ENCODE results near the gene ZSCAN32.

ZSCAN32 gene

GRCh38 chr16:3369073-3369472 is 31.7 kb downstream of the ZSCAN32 start:
- Histone ChIP-seq H3K27ac (ENCODE audit: low read depth, low read length, poor library complexity, severe bottlenecking) (no peak overlapping the region), H3K9me2 (ENCODE audit: low read depth, low read length) (no peaks in the 10 kb centered on the region), H2AFZ (ENCODE audit: low read length) (no peak overlapping the region), H3K4me3 (ENCODE audit: low read depth, low read length, poor library complexity, severe bottlenecking) (no peak overlapping the region), H3F3A (ENCODE audit: insufficient read depth, low read length) (no peaks in the 10 kb centered on the region), H3K4me2 (ENCODE audit: low read length) (no peak overlapping the region), H3K9ac (ENCODE audit: low read length) (no peak overlapping the region), H3K36me3 (ENCODE audit: insufficient read depth, low read length) (no peaks in the 10 kb centered on the region), H3K9me3 (ENCODE audit: low read length) (no peaks in the 10 kb centered on the region), H3K4me1 (ENCODE audit: insufficient read depth, low read length, severe bottlenecking) (no peaks in the 10 kb centered on the region), H3K27me3 (ENCODE audit: insufficient read depth, low read length) (no peaks in the 10 kb centered on the region; the same call in 1 of the 2 replicates), H3K79me2 (ENCODE audit: insufficient read depth, low read length) (no peaks in the 10 kb centered on the region), H4K20me1 (ENCODE audit: insufficient read depth, low read length) (no peaks in the 10 kb centered on the region)
- TF ChIP-seq CTCF (IDR thresholded peaks at IDR 0.05; ENCODE audit: low read length) (no peak), EZH2 (IDR thresholded peaks at IDR 0.05; ENCODE audit: borderline replicate concordance, low read length) (no peak)

- no peak overlapping the region for H2AFZ ChIP-seq (ENCODE audit: low read length)
- TF ChIP-seq EZH2 (IDR thresholded peaks at IDR 0.05; ENCODE audit: borderline replicate concordance, low read length) (no peak), CTCF (IDR thresholded peaks at IDR 0.05; ENCODE audit: low read length) (no peak)
Observed at GRCh38 chr16:3364774-3365427, 35.9 kb downstream of the ZSCAN32 start.

GRCh38 chr16:3363793-3364192 is 37.0 kb downstream of the ZSCAN32 start:
- Histone ChIP-seq H2AFZ (ENCODE audit: low read length) (no peak overlapping the region), H3F3A (ENCODE audit: insufficient read depth, low read length) (no peaks in the 10 kb centered on the region), H3K27ac (ENCODE audit: low read depth, low read length, poor library complexity, severe bottlenecking) (no peak overlapping the region), H3K27me3 (ENCODE audit: insufficient read depth, low read length) (no peaks in the 10 kb centered on the region), H3K9ac (ENCODE audit: low read length) (no peak overlapping the region), H3K9me2 (ENCODE audit: low read depth, low read length) (no peaks in the 10 kb centered on the region), H3K9me3 (ENCODE audit: low read length) (no peaks in the 10 kb centered on the region), H3K4me1 (ENCODE audit: insufficient read depth, low read length, severe bottlenecking) (no peaks in the 10 kb centered on the region), H3K4me2 (ENCODE audit: low read length) (no peak overlapping the region), H3K4me3 (ENCODE audit: low read depth, low read length, poor library complexity, severe bottlenecking) (no peak overlapping the region), H3K79me2 (ENCODE audit: insufficient read depth, low read length) (no peaks in the 10 kb centered on the region), H3K36me3 (ENCODE audit: insufficient read depth, low read length) (no peaks in the 10 kb centered on the region), H4K20me1 (ENCODE audit: insufficient read depth, low read length) (no peaks in the 10 kb centered on the region)
- TF ChIP-seq CTCF (IDR thresholded peaks at IDR 0.05; ENCODE audit: low read length) (peak; percentile 20; the same call in 1 of the 2 replicates), EZH2 (IDR thresholded peaks at IDR 0.05; ENCODE audit: borderline replicate concordance, low read length) (no peak)

More at GRCh38 chr16:3364774-3365427, 35.9 kb downstream of the ZSCAN32 start:
- H3K9me2 ChIP-seq (ENCODE audit: low read depth, low read length) = no peaks in the 10 kb centered on the region
- H3K4me2 ChIP-seq (ENCODE audit: low read length) = no peak overlapping the region
- no peak overlapping the region for H3K27ac ChIP-seq (ENCODE audit: low read depth, low read length, poor library complexity, severe bottlenecking)
- no peaks in the 10 kb centered on the region for H3K36me3 ChIP-seq (ENCODE audit: insufficient read depth, low read length)
- H3F3A ChIP-seq (ENCODE audit: insufficient read depth, low read length) = no peaks in the 10 kb centered on the region
- no peaks in the 10 kb centered on the region for H3K27me3 ChIP-seq (ENCODE audit: insufficient read depth, low read length)
- H3K9me3 ChIP-seq (ENCODE audit: low read length) = no peaks in the 10 kb centered on the region
- H3K4me1 ChIP-seq (ENCODE audit: insufficient read depth, low read length, severe bottlenecking) = no peaks in the 10 kb centered on the region
- H3K4me3 ChIP-seq (ENCODE audit: low read depth, low read length, poor library complexity, severe bottlenecking) = no peak overlapping the region
- H4K20me1 ChIP-seq (ENCODE audit: insufficient read depth, low read length) = no peaks in the 10 kb centered on the region
- H3K79me2 ChIP-seq (ENCODE audit: insufficient read depth, low read length) = no peaks in the 10 kb centered on the region
- H3K9ac ChIP-seq (ENCODE audit: low read length) = no peak overlapping the region
